GM19397 (cell line): ENCODE measurements around the gene MSH3.
"Not testable (repeated sequence)": the region's sequence is repeated elsewhere in the genome, so short reads cannot be mapped to it uniquely, and the experiment has no call there.

Source experiments
- ATAC-seq: cut with Tn5 transposase; IDR thresholded peaks from one replicate; pipeline ENCODE4 v1.9.1; 2021; ENCODE audit warnings: mild to moderate bottlenecking, moderate library complexity; ENCODE audit not compliant: unreplicated experiment

Gene MSH3

DNA sequence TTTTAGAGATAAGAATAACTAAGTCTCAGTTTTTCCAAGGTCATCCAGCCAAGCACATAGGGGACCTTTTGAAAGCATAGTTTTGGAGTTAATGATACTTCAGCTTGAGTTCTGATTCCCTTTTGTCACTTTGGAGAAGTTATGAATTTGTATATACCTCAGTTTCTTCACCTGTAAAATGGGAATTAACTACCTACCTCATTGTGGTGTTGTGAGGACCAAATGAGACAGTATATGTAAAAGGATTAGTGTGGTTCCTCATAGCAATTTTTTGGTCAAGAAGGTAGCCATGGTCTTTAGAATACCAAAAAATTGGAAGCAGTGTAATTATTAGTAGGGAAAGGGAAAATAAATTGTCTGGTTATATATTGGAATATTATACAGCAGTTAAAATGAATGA is 98.0 kb downstream of the MSH3 start:
- no peak for ATAC-seq

DNA sequence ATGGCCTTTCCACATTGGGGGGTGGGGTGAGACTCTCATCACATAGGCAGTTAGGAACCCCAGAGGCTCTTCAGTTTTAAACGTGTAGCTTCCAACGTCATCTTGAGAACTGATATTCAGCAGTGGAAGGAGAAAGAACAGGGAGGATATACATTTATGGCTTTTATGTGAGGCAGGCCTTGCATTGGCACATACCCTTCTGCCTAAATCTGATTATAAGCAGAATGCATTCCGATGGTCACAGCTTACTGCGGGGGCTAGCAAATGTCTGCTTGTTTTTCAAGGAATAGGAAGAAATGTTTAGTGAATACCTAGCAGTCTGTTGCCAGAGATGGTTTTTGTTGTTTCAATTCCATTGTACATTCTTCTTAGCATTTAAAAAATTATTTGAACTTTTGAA is 99.3 kb downstream of the MSH3 start:
- no peak for ATAC-seq

DNA sequence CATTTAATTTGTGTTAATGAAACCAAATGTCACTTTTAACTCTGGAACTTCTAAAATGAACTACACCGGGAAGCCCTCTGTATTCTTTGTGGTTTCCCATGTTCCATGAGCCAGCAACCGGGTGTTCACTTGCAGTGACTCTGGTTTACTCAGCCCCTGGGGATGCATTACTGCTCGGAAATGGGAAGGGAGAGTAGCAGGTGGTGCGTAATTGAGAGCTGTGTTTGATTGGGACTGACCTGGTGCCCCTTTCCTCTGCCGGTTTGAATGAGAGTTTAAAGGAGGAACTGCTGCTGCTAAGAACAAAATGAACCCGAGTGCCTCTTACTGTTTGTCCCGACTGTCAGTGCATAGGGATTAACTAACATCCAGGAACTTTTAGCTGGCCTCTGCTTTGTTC is 100.4 kb downstream of the MSH3 start:
- ATAC-seq, result no peak

DNA sequence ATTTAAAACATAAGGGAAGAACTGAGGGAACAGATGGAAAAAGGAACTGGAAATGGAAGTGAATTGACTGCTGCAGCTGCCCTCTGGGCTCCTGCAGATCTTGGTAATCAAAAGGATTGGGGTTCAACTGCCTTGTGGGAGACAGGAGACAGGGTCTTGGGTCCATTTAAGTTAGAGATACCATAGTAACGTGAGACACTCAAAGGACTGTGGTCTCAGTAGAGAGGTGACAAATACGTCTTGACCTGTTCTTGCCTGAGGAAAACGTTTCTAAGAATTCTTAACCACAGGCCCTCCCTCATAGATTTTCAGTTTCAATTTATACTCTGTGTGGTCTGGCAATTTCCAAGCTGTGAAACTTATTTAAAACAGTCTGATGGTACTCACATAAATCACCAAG is 101.2 kb downstream of the MSH3 start:
- peak; percentile 97 for ATAC-seq

DNA sequence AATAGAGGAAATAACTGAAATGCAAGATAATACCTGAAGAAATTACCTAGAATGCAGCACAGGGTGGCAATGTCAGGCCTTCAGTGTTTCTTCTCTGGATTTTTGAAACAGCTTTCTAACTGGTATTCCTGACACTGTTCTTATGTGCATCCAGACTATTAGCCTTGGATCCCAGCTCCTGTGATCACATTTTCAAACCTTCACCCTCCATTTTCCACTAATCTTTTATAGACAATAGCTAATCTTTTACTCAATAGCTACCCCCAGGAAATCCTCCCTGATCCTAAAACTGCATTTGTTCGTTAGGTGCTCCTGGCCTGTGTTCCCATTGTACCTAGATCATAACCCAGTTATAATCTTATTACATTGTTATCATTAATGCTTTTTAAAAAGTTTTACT is 101.8 kb downstream of the MSH3 start:
- no peak for ATAC-seq

DNA sequence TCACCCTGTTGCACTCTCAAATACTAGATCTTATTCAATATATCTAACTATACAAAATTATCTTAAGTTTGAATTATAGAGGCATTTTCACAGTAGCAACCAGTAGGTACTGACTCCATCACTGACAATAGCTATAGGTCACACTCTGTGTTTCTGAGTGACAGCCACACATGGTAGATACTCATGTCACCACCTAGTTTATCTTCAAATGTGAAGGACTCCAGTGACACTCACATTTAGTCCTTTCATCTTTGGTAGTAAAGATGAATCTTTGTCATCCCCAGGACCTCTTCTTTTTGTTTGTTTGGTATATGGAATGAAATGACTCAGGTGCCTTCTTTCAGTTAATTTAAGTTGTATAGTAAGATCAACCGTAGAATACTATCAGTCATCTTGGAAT is 102.8 kb downstream of the MSH3 start:
- ATAC-seq, result no peak

DNA sequence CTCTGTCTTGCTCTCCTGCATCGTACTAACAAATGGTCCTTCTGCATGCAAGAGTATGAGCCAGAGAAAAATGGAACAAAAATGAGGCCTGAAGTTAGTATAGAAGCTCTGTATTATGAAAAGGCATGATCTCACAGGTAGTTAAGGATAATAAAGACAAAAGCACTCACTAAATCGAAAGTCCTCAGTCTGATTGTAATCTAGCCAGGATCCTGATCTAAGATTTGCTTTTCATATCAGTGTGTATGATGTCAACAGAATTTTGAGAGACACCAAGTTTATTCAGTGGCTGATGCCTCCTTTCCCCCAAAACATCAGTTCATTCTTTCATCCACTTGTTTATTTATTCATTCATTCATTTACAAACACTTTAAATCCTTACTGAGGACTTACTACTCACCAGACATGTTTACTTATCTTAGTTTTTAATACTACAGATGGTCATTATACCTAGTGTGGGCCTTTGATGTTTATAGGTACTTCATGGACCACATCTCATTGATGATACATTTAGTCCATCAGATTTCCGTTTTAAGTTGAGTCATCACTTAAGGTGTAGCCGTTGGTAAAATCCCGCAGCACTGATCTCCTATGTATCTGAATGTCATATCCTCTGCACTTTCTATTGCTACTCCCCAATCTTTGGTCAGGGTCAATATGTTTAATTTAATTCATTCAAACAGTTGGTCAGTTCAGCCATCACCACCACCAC is 105.6 kb downstream of the MSH3 start:
- ATAC-seq, result no peak

DNA sequence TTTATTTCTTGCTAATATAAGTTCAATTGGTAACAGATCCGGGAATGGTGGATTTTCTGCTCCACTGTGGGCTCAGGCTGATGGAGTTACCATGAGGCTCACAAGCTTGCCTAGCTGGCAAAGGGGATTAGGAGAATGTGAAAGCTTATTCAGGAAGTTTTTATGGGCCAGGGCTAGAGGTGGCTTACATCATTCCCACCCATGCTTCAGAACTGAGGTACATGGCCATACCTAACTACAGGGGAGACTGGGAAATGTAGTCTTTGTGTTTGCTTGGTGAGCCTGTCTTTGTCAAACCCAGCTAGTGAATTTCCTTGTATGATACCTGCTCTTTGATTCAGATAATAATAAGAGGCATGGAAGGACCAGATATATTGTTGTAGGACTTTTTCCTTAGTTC is 106.2 kb downstream of the MSH3 start:
- ATAC-seq, result no peak

DNA sequence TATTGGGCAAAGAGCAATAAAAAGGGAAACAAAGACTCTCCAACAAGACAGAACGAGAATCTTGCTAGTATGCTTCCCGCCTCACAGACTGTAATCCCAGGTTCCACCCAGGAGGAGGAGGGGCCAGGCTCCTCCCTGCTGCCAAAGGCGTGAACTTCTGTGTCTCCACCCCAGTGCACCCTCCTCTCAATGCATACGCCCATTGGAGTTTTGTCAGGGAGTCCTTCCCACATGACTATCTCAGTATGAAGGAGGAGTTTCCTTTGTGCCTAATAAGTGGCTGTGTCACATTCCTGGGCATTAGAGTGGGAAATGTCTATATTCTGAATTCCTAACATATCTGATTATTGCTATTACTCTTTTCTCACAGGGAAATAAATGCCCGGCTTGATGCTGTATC is 106.7 kb downstream of the MSH3 start:
- no peak for ATAC-seq

DNA sequence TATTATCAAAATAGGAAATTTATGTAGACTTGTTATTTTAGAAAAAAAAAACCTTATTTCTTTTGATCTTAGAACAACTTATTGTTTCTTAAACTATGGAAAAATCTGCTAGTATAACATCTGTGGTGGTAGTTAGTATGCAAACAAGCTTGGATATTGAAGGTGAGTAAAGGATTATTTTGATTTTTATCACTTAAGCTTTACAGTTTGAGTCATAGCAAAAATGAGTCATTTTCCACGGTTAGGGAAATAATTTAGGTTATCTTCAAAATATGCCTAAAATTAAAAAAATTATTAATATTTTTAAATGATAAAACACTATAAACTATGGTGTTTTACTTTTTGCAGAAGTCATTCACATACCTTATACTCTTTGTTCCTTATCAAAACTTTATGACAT is 107.5 kb downstream of the MSH3 start:
- ATAC-seq, result no peak

DNA sequence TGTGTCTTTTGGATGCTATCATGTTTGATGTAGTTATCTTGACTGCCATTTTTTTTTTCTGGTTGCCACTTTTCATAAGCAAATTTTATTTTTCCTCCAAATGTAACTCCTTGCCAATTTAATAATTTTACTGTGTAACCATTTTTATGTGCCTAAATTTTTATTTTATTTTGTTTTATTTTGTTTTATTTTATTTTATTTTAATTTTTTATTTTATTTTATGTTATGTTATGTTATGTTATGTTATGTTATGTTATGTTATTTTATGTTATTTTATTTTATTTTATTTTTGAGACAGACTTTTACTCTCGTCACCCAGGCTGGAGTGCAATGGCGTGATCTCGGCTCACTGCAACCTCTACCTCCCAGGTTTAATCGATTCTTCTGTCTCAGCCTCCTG is 108.1 kb downstream of the MSH3 start:
- ATAC-seq, result no peak

DNA sequence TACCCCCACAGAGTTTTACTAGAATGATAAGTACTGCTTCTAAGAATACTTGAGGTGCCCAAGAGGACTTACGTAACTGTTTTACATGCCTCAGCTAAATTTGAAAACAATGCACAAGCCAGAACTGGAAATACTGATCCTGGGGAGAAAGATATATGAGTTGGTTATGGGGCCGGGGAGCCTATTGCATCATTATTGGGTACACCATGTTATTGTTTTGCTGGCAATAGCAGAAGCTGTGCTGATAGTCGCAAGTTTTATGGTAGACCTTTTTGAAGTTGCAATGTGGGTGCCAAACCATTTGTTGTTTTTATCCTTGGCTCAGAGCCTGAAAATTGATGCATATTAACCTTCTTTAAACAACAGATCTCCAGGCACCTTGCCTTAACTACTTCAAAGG is 108.8 kb downstream of the MSH3 start:
- ATAC-seq, result no peak

DNA sequence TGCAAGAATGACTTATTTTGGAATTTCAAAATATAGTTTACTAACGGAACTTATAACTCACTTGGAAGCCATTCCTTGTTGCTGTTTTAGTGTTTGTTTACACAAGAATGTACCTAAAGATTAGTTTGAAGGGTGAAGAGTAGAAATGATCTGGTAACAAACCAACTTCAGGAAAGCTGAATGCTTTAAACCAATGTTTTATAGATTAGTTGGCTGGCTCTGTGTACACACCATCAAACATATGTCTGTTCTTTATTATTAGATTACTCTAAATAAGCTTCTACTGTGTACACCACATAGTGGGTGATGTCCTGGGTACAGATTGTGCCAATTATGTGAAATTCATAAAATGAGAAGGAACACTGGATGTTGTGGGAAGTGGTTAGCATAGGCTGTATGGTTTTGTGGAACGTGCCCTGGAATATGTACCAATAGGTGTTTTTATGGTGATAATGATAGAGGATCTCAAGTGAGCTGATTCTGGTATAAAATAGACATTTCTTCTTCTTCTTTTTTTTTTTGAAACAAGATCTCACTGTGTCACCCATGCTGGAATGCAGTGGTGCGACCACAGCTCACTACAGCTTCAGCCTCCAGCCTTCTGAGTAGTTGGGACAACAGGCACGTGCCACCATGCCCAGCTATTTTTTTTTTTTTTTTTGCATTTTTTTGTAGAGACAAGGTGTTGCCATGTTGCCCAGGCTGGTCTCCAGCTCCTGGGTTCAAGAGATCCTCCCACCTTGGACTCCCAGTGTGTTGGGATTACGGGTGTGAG is 109.6 kb downstream of the MSH3 start:
- ATAC-seq, result no peak

DNA sequence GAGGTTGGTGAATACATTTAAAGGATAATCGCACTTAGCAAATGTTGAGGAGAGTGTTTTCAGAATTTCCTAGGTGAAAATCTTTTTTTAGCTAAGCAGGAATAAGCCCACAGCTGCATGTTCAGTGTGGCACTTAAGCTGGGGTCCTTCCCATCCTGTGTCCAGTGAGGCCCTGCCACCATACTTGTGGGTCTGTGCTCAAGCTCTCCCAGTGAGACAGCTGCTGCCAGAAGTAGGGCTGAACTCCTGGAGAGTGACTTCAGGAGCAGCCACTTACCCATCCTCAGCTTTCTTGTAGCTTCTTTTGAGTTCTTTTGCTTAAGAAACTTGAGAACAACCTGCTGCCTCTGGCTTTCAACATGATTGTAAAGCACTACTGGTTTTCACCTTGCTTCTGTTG is 110.3 kb downstream of the MSH3 start:
- no peak for ATAC-seq

DNA sequence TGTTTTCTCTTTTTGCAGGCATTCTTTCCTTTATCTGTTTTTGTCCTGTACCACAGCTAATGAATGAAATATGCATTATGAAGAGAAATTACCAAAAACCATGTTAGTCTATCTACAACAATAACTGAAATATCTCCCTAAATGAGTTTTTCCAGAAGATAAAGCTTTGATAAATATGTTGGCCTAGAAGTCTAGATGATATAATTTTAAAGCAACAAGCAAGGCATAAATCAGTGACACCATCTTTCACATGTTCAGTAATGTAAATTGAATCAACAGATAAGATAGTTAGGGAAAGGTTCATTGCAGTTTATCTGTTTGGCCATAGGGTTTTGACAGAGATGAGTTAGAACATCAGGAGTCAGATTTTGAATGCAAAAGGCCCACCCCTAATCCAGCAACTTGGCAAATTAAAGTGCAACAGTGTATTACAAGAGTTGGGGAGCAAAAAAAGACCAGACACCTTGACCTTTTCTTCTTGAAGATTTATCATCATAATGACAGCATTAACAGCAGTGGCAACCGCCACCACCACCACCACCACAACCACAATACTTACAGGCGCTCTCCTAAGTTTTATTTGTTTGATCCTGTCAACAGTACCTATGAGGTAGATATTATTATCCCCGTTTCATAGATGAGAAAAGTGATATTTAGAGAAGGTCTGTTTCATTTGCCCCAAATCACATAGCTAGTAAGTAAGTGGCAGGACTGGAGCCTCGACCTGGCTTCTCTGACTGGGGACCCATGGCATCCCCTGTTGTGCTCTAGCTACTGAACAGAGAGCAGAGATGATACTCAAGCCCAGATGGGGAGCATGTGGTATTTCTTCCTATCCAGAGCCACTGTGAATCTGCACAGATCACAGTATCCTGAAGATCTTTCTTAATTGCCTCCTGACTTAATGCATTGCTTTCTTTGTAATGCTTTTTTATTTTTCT is 123.2 kb downstream of the MSH3 start:
- no peak for ATAC-seq

DNA sequence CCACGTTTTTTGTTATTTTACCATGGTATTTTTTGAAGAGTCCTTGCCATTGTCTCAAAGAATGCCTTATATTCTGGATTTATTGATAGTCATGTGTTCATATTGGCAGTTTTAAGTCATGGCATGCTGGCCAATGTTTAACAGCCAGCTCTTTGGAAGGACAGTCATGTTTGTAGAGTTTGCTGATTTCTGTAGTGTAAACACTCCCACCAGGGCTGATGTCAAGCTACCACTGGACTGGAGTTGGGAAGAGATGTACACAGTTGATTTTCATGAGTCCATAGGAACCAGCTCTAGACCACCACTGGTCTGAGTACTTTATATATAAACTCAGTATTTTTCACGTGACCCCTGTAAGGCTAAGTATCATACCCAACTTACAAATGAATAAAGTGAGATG is 125.6 kb downstream of the MSH3 start:
- no peak for ATAC-seq

DNA sequence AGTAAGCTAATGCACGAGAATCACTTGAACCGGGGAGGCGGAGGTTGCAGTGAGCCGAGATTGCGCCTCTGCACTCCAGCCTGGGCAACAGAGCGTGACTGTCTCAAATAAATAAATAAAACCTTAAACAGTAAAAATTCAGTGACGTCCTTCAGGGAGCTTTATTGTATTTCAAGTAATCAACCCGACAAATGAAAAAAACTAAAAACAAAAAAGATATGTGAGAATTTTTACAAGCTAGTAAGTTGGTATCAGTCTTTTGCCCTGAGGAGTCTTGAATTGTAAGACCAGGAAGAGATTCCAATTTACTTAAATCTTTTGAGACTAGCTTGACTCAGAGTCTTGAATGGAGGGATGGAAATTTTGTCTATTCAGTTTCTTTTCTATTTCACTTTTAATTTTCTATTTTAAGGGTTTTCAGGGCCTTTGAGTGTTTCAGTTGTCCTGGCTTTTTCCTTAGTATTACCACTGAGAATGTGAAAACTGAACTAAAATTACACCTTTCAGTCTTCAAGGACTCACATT is 126.4 kb downstream of the MSH3 start:
- no peak for ATAC-seq

DNA sequence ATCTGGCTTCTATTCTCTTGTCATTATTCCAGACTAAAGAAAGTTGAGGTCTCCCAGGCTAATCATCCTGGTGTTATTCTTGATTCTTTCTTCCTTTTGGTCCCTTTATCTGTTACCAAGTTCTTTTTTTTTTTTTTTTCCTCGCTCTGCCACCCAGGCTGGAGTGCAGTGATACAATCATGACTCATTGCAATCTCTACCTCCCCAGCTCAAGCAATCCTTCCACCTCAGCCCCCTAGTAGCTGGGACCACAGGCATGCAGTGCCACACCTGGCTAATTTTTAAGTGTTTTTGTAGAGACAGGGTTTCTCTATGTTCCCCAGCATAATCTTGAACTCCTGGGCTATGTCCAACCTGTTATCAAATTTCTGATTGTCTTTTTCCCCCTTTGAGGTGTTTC is 126.9 kb downstream of the MSH3 start:
- no peak for ATAC-seq

DNA sequence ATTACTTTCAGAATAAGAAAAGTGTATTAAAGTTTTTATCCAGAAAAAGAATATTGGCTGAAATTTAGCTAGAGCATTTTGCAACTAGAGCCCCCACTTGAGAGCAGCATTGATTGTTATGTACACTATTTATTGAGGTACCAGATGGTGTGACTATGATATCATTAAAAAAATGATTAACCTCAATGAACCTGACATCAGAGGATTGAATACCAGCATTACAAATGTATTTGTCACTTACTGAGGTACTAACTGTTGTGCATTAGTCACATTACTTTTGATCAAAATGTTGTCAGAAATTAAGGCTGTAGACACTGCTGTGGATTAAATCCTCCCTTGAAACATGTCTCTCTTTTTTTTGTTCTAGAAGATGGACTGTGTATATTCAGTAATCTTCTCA is 128.2 kb downstream of the MSH3 start:
- ATAC-seq, result no peak

DNA sequence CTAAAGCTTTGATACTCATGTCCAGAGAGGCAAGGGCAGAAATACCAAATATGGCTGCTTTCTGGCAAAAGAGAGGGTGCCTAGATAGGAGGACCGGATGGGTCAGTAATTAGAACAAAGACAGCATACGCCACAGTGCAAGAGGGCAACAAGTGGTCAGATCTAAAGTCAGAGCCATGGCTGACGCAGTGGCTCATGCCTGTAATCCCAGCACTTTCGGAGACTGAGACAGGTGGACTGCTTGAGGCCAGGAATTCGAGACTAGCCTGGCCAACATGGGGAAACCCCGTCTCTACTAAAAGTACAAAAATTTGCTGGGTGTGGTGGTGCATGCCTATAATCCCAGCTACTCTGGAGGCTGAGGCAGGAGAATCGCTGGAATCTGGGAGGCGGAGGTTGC is 129.3 kb downstream of the MSH3 start:
- ATAC-seq, result not testable (repeated sequence)

DNA sequence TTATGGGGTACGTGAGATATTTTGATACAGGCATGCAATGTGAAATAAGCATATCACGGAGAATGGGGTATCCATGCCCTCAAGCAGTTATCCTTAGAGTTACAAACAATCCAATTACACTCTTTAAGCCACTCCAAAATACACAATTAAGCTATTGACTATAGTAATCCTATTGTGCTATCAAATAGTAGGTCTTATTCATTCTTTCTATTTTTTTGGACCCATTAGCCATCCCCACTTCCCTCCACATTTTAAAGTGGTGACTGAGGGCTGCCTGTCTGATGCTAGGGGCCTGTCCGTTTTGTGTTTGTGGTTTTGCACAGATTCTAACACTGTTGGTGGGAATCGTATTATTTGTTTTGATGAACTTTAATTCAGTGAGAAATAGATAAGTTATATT is 130.0 kb downstream of the MSH3 start:
- ATAC-seq, result no peak
